Gastroesophageal sphincter (tissue), 4 donors: Measurements from ENCODE around the gene NOL4L. TPM values are rescaled to one million over a fixed set of nuclear protein-coding genes. Genes with fewer than 3 reads are reported as not detected.

Experiments
- ATAC-seq: fragments of 150-250 bp; one replicate; pipeline ENCODE4 v1.9.1; 2016; ENCODE audit warnings: mild to moderate bottlenecking, moderate library complexity
- H3K27ac ChIP-seq, 4 donors: fragments of 200-600 bp; sonication (generic) in 3 of 4; 1 replicate in 3 of 4; 2 replicates in 1 of 4; pipeline ENCODE4 v1.5.1; 2016 to 2019
- H3K27me3 ChIP-seq: fragments of 200-600 bp; sonication (generic); one replicate; pipeline ENCODE4 v1.5.1; 2019
- H3K36me3 ChIP-seq, 2 donors: fragments of 200-600 bp; sonication (generic); one replicate each; pipeline ENCODE4 v1.5.1; 2019; ENCODE audit warnings: control low read depth in 1 of 2
- H3K4me1 ChIP-seq, 3 donors: fragments of 200-600 bp; sonication (generic); 1 replicate in 2 of 3; 2 replicates in 1 of 3; pipeline ENCODE4 v1.5.1; 2016 to 2019; ENCODE audit warnings: control low read depth in 2 of 3
- H3K4me3 ChIP-seq, 2 donors: fragments of 200-600 bp; sonication (generic); one replicate each; pipeline ENCODE4 v1.5.1; 2019; ENCODE audit warnings: mild to moderate bottlenecking in 1 of 2, moderate library complexity in 1 of 2
- H3K9me3 ChIP-seq, 3 donors: fragments of 200-600 bp; sonication (generic); one replicate each; pipeline ENCODE4 v1.5.1; 2017 to 2019; ENCODE audit warnings: control low read depth in 2 of 3
- EP300 ChIP-seq: sonication (generic); formaldehyde crosslinking; IDR thresholded peaks from one replicate; pipeline ENCODE4 v1.6.1; 2017; ENCODE audit warnings: antibody characterized with exemption, mild to moderate bottlenecking
- POLR2A ChIP-seq, 2 donors: fragments of 450-650 bp; IDR thresholded peaks; one replicate each; pipeline ENCODE4 v1.6.1; 2017; ENCODE audit warnings: antibody characterized with exemption in 2 of 2, mild to moderate bottlenecking in 2 of 2, moderate library complexity in 1 of 2
- POLR2AphosphoS5 ChIP-seq: sonication (generic); formaldehyde crosslinking; IDR thresholded peaks from one replicate; pipeline ENCODE4 v1.6.1; 2017; ENCODE audit warnings: antibody characterized with exemption
- WGBS, 2 donors: methylation state at CpG; one replicate each; pipeline ENCODE4 v1.1.5; 2018; ENCODE audit warnings: low coverage in 1 of 2; 5-methylcytosine and 5-hydroxymethylcytosine counted together
- total RNA-seq, 4 donors: library from RNA; depleted of rRNA; stranded (reverse); fragments of >200 nt; gene quantifications; one replicate each; pipeline ENCODE4 v1.1.0, GENCODE V29; 2016
- TF ChIP-seq, protein P1 (sequence below), 4 experiments: fragments of 200-600 bp in 2 of 4; fragments of 450-650 bp in 2 of 4; sonication (generic) in 1 of 4; IDR thresholded peaks; one replicate each; pipeline ENCODE4 v1.5.1; 2017 to 2019; ENCODE audit warnings: antibody characterized with exemption in 4 of 4, mild to moderate bottlenecking in 2 of 4, moderate library complexity in 2 of 4

Gene NOL4L
- total RNA-seq, 4 donors from 2014 or later: 9.0 to 14.7 (median 10.8) TPM

GRCh38 chr20:32577023-32577422, 8.1 kb downstream of the NOL4L start:
- H3K36me3 ChIP-seq: no peaks in the 10 kb centered on the region
- no peaks in the 10 kb centered on the region for H3K27me3 ChIP-seq
- 80% methylated on average over 7 of the region's 7 CpGs; no CpG with 5 or more reads in 1 of the 2 donors for WGBS, 2 donors
- H3K4me3 ChIP-seq: no peak overlapping the region
- peaks cover 0 to 7% (median 0%) of the 10 kb centered on the region in 3 donors for H3K4me1 ChIP-seq
- no peaks in the 10 kb centered on the region for H3K9me3 ChIP-seq
- TF ChIP-seq POLR2AphosphoS5 (no peak), POLR2A (IDR thresholded peaks at IDR 0.05) (no peak), EP300 (no peak)
- TF ChIP-seq, protein P1, sequence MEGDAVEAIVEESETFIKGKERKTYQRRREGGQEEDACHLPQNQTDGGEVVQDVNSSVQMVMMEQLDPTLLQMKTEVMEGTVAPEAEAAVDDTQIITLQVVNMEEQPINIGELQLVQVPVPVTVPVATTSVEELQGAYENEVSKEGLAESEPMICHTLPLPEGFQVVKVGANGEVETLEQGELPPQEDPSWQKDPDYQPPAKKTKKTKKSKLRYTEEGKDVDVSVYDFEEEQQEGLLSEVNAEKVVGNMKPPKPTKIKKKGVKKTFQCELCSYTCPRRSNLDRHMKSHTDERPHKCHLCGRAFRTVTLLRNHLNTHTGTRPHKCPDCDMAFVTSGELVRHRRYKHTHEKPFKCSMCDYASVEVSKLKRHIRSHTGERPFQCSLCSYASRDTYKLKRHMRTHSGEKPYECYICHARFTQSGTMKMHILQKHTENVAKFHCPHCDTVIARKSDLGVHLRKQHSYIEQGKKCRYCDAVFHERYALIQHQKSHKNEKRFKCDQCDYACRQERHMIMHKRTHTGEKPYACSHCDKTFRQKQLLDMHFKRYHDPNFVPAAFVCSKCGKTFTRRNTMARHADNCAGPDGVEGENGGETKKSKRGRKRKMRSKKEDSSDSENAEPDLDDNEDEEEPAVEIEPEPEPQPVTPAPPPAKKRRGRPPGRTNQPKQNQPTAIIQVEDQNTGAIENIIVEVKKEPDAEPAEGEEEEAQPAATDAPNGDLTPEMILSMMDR (IDR thresholded peaks at IDR 0.05): no peak
- no peak overlapping the region for H3K27ac ChIP-seq
- ATAC-seq: no peak

- no CpG with 5 or more reads among the region's 12 CpGs for WGBS, 2 donors
- Histone ChIP-seq H3K27ac (no peak overlapping the region), H3K9me3 (no peaks in the 10 kb centered on the region), H3K4me1 (peaks cover 0 to 4% (median 0%) of the 10 kb centered on the region in 3 donors), H3K4me3 (no peak overlapping the region), H3K36me3 (no peaks in the 10 kb centered on the region), H3K27me3 (no peaks in the 10 kb centered on the region)
- TF ChIP-seq POLR2A (IDR thresholded peaks at IDR 0.05) (no peak), EP300 (no peak), POLR2AphosphoS5 (no peak)
- TF ChIP-seq, protein P1 (IDR thresholded peaks at IDR 0.05): no peak
- ATAC-seq: no peak
These were observed 8.6 kb downstream of the NOL4L start for GRCh38 chr20:32576560-32576959.

- Histone ChIP-seq H3K9me3 (no peaks in the 10 kb centered on the region), H3K27ac (no peak overlapping the region), H3K27me3 (no peaks in the 10 kb centered on the region), H3K36me3 (no peaks in the 10 kb centered on the region), H3K4me3 (no peak overlapping the region), H3K4me1 (peaks cover 0 to 4% (median 0%) of the 10 kb centered on the region in 3 donors)
- TF ChIP-seq EP300 (no peak), POLR2AphosphoS5 (no peak), POLR2A (IDR thresholded peaks at IDR 0.05) (no peak)
- TF ChIP-seq, protein P1 (IDR thresholded peaks at IDR 0.05): no peak
- 87 to 92% methylated on average over 5 of the region's 5 CpGs for WGBS, 2 donors
- ATAC-seq: no peak
These were observed 9.3 kb downstream of the NOL4L start for GRCh38 chr20:32575805-32576204.

GRCh38 chr20:32575227-32575581, 9.9 kb downstream of the NOL4L start:
- peaks cover 0 to 4% (median 0%) of the 10 kb centered on the region in 3 donors for H3K4me1 ChIP-seq
- no peaks in the 10 kb centered on the region for H3K27me3 ChIP-seq
- 42% methylated on average over 3 of the region's 9 CpGs; no CpG with 5 or more reads in 1 of the 2 donors for WGBS, 2 donors
- no peak for ATAC-seq
- H3K27ac ChIP-seq: no peak overlapping the region
- no peaks in the 10 kb centered on the region for H3K9me3 ChIP-seq
- H3K4me3 ChIP-seq: no peak overlapping the region
- TF ChIP-seq EP300 (no peak), POLR2AphosphoS5 (no peak), POLR2A (IDR thresholded peaks at IDR 0.05) (no peak)
- TF ChIP-seq, protein P1 (IDR thresholded peaks at IDR 0.05): no peak
- H3K36me3 ChIP-seq: no peaks in the 10 kb centered on the region
